HuH-7 (cell line): ENCODE results near the gene DMRTB1.

Experiments
- DNase-seq: peaks from one replicate; pipeline ENCODE4 v3.0.0; 2011; ENCODE audit warnings: low spot score

DMRTB1 gene

DNA sequence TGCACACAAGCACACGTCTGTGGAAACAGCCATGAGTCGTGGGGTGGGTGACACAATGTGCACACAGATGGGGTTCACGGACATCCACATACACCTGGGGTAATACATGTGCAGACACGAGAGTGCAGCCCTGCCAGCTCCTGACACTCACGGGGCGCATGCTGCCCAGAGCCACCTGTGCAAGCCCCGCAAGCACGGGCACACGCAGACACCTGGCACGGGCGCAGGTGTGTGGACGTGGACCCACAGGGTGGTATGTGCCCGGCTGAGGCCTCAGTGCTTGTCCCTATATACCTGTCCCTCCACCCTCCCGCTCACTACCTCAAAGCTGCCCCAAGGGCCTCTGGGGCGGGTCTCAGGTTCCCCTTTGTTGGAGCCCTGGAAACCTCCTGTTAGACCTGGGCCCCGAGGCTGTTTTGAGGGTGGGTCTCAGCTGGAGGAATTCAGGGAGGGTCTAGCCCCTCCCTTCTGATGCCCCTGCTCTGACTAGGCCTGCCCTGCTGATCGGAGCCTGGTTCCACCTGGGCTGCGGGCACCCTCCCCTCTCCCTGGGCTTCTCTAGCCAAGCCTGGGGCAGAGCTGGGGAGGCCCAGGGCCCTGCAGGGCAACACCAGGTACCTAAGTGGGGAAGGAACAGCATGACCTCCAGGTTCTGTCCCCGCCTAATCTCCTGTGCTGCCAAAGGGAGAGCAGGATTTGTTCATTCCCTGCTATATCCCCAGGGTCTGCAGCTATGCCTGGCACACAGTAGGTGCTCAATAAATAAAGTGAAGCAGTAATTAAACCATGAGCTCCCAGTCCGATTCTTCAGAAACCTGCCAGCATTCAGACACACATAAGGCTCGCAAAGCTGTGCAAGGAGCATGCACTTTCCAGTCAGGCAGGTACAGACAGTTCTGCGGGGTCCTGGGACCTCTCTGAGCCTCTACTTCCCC, 49.1 kb downstream of the DMRTB1 start:
- no peak for DNase-seq

DNA sequence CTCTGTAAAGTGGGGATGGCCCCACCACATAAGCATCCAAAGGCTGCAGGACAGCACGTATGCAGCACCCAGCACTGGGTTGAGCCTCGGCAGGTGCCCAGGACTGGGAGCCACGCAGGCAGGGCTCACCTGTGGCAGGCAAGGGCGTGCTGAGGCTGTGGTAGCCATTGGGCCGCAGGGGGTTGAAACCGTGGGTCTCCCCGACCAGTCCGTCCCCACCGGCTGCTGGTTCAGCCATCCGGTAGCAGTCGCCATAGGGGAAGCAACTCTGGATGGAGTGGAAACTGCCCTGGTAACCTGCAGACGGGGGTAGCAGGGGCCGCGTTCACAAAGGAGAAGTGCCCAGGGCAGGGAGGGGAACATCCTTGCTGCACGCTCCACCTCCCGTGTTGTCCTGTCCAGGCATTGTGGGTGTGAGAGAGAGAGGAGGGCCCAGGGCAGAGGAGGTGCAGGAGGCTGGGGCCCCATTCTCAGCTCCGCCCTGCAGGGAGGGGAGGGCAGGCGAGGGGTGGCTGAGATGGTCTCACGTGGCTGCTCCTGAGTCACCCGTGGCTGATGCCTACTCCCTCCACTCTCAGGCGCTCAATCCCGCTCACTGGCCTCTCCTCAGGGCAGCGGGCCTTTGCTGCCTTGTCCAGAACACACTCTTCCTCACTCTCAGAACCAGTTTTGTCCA, 49.9 kb downstream of the DMRTB1 start:
- DNase-seq, result no peak

DNA sequence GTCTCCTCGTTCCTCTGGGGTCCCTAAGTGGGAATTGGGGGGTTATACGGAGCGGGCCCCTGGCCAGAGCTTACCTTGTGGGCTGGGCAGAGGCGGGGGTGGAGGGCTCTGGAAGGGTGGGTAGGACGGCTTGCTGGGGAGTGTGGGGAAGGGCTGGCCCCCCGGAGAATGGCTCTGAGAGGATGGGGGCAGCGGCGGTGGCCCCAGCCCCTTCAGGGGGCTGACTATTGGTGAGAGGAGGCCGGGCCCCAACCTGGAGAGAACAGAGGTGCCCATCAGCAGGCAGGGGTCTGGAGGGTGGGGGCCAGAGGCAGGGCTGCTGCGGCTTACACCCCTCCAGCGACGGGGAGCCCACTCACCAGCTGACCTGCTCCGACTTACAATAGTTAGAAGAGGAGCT, 50.6 kb downstream of the DMRTB1 start:
- no peak for DNase-seq

DNA sequence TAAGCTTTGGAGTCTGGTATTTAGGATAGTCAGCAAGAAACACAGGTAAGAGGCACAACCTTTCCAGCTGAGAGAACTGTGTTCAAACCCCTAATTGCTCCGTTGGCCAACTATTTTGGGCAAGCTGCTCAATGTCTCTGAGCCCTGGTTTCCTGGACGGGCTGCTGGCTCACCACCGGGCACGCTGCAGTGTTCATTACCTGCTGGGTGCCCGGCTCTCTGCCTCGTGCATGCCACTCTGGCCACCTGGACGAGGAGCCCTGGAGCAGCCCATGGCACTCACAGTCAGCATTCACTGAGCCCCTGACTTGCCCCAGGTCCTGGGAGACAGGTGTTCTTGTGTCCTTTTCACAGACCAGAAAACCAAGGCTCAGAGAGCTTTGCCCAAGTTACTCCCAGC, 51.0 kb downstream of the DMRTB1 start:
- DNase-seq, result no peak

GRCh38 chr1:53511323-53511932, 52.2 kb downstream of the DMRTB1 start:
- DNase-seq, result no peak

- DNase-seq, result no peak
These were observed 53.0 kb downstream of the DMRTB1 start for GRCh38 chr1:53511933-53512806.

GRCh38 chr1:53512807-53513755, 53.9 kb downstream of the DMRTB1 start:
- DNase-seq, result no peak

- DNase-seq, result no peak
These were observed 54.6 kb downstream of the DMRTB1 start for GRCh38 chr1:53513846-53514245.

DNA sequence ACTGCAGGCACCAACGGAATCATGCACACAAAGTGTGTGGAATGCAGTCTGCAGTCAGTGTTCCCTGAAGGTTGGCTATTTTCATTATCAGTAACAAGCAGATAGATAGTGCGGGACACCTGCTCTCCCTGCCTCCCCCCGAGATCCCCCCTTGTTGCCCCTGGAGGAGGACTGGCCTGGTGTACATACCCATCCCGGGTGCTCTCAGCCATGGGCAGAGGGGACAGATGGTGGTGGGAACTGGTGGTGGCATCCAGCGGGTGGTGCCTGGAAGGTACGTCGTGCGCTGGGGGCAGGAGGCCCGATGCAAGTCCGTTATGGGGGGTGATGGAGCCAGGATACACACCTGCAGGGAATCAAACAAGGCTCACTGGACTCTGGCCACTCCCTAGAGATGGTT, 55.2 kb downstream of the DMRTB1 start:
- DNase-seq, result no peak

DNA sequence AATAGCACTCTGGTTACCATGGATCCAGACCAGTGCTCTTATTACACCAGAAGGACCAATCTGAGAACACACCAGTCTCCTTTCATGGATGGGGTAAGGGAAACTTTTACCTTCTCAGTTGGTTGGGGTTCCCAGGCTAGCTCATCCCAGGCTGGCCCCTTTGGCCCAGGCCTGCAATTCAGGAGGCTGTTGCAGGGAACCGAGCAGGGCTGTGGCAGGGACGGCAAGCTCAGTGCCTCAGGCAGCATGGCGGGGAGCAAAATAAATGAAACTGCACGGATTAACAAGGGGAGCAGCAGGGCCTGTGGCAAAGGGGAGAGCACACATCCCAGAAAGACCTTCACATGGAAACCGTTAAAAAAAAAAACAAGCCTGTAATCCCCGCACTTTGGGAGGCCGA, 57.0 kb downstream of the DMRTB1 start:
- no peak for DNase-seq
